GM19025 (cell line): ENCODE measurements around the gene SPSB2.
"Not testable (repeated sequence)": the region's sequence is repeated elsewhere in the genome, so short reads cannot be mapped to it uniquely, and the experiment has no call there.

Experiments
- ATAC-seq: cut with Tn5 transposase; IDR thresholded peaks from one replicate; pipeline ENCODE4 v1.9.1; 2021; ENCODE audit warnings: mild to moderate bottlenecking, low read depth, moderate library complexity; ENCODE audit not compliant: unreplicated experiment

SPSB2 gene

DNA sequence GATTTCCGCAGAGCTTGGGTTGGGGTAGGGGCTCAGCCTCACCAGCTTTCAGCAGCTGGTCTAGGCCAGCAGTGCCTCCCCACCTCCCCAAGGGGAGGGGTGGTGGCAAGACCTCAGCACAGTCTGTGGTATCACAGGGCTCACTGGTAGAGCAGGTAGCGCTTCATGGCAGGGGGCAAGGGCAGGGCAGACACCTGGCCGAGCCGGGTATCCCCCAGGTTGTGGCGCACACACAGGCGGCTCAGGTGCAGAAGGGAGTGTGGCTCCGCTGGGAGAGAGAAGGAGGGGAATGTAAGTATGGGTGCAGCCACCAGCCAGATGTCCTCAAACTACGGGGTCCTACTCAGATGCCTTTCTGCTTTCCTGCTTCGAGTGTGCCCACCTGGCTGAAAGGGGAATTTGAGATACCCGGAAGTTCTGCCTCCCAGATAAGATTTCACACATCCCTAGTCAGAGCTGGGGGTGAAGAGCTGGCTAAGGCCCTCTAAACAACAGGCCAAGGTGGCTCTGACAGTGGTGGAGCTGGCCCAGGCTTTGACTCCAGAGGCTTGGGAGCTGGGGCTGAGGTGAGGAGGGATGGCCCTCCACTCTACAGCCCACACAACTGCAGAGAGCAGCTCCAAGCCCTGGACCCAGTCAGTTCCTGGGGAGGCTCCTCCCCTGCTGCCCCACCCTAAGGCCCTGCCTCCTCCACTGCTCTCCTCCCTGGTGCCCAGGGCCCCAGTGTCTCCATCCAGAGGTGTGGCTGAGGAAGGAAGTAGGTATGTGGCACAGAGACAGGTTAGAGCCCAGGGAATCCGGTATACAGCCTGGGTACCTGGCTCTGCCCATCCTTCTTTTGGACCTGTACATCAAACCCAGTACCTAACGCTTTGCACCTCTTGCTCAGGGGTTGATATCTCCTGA lies 1.8 kb downstream of the SPSB2 start:
- ATAC-seq: no peak

GRCh38 chr12:6870304-6870703 lies 2.8 kb downstream of the SPSB2 start:
- ATAC-seq: not testable (repeated sequence)

GRCh38 chr12:6869049-6870021 lies 3.8 kb downstream of the SPSB2 start:
- ATAC-seq: no peak

DNA sequence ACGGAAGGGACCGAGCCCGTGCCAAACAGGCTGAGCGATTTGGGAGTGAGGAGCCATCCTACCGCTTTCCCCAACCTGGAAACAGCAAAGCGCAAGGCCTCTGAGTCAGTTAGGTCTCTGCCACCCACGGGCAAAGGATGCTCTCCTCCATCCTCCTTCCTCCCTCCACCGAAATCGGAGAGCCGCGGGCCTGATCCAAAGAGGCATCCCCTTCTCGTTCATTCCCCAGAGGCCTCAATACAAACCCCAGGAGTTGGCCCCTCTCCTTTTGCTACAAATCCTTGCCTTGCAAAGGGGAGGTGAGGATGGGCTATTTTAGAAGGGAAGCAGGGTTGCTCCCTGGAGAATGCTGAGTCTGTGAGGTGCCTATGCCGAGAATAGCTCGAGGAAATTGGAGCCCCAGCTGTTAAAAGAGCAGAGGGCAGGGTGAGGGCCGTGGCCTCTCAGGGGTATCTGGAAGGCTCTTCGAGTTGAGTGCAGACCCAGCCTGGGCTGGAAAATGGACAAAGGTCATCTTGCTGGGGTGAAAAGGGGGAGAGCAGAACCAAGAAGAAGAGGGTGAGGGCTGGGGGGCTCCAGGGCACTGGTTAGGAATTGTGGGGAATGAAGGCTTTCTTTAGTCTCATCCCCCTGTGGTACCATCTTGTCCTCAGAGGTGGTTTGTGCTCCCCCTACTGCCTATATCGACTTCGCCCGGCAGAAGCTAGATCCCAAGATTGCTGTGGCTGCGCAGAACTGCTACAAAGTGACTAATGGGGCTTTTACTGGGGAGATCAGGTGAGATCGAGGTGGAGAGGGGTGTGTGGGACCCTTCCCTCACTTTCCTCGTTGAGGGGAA lies 4.7 kb downstream of the SPSB2 start:
- no peak for ATAC-seq

DNA sequence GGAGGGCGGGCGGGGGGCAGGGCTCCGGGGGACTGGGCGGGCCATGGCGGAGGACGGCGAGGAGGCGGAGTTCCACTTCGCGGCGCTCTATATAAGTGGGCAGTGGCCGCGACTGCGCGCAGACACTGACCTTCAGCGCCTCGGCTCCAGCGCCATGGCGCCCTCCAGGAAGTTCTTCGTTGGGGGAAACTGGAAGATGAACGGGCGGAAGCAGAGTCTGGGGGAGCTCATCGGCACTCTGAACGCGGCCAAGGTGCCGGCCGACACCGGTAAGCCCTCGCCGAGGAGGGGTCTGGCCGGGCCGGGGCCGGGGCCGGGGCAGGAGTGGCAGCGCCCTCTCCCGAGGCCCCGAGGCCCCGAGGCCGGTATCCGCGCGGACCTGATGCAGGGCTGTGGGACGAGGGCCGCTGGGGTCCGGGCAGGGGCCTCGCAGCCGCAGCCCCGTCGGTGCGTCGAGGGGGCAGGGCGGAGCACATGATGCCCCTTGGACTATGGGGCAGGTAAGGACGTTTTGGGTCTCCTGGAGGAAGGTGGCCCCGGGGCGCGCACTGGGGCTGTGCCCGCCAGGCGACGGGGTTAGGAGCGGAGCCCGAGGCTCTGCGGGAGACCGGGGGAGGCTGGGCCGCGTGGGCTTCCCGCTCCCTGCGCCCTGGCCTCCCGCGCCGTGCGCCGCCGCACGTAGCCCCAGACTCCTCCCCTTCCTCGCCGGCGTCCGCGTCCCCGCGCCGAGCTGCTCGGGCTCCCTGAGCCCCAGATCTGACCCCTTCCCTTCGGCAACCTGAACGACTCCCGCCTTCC lies 5.5 kb downstream of the SPSB2 start, which contains the start of gene TPI1:
Gene TPI1, plus strand, starts transcription at position 119 of the 798 bp plus-strand sequence. Its CDS starts 36 bp downstream, at position 155.
- ATAC-seq: peak; percentile 51

- peak; percentile 8 for ATAC-seq
Measured at GRCh38 chr12:6866920-6867412, 6.1 kb downstream of the SPSB2 start.

GRCh38 chr12:6866163-6866919 lies 6.8 kb downstream of the SPSB2 start:
- no peak for ATAC-seq

DNA sequence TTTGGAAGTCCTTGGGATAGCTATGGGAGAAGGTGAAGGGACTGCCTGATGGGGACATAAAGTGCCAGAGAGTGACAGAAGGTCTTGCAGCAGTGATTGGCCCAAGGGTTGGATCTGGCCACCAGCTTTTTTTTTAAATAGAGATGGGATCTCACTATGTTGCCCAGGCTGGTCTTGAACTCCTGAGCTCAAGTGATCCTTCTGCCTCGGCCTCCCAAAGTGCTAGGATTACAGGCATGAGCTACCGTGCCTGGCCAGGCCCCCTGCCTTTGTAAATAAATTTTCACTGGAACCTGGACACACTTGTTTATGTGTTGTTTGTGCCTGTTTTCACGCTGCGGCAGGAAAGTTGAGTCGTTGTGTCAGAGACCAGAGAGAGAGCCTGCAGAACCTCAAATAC lies 7.8 kb downstream of the SPSB2 start:
- ATAC-seq: not testable (repeated sequence)

DNA sequence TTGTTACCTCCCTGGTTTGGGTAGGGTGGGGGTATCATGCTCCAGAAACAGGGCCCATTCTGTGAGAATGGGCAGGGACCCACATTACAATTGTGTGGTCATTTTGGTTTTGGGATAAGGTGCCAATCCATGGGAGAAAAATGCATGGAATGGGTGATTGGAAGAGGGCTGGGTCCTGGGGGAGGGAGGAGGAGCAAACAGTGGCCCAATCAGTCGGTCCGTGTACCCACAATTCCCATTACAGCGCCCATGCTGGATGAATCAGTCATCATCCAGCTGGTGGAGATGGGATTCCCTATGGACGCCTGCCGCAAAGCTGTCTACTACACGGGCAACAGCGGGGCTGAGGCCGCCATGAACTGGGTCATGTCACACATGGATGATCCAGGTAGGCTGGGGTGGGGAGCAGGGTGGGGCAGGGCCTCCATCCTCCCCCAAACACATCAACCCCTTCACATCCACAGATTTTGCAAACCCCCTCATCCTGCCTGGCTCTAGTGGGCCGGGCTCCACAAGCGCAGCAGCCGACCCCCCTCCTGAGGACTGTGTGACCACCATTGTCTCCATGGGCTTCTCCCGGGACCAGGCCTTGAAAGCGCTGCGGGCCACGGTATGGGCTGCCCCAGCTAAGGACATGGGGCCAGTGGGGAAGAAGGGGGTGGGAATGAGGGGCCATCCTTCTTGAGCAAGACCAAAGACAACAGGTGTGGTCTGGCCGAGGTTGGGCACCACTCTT lies 9.3 kb downstream of the SPSB2 start:
- ATAC-seq: no peak

- ATAC-seq: no peak
Measured at GRCh38 chr12:6863033-6863432, 10.1 kb downstream of the SPSB2 start.

DNA sequence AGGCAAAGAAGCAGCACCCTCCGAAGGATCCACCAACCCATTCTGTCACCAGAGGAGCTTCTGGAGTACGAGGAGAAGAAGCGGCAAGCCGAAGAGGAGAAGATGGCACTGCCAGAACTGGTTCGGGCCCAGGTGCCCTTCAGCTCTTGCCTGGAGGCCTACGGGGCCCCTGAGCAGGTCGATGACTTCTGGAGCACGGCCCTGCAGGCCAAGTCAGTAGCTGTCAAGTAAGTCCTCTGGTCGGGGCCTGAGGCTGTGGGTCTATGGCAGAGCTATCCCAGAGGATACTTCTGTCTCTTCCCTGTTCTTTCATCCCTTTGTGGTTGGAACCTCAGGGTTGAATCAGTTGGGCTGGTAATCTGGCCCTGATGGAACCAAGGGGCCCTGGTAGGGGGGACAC lies 11.7 kb downstream of the SPSB2 start:
- ATAC-seq: no peak

GRCh38 chr12:6860942-6861341 lies 12.2 kb downstream of the SPSB2 start:
- ATAC-seq: no peak

DNA sequence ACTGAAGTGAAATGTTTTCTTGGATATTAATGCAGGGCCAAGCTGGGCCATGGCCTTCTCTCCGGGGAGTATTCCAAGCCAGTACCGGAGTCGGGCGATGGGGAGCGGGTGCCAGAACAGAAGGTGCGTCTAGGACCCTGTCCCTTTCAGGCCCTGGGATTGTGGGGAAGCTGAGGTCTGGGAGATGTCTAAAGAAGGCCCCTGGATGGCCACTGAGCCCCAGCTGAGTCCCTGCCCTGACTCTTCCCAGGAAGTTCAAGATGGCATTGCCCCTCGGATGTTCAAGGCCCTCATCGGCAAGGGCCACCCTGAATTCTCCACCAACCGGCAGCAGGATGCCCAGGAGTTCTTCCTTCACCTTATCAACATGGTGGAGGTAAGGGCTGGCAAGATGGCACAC lies 13.0 kb downstream of the SPSB2 start:
- ATAC-seq: no peak

DNA sequence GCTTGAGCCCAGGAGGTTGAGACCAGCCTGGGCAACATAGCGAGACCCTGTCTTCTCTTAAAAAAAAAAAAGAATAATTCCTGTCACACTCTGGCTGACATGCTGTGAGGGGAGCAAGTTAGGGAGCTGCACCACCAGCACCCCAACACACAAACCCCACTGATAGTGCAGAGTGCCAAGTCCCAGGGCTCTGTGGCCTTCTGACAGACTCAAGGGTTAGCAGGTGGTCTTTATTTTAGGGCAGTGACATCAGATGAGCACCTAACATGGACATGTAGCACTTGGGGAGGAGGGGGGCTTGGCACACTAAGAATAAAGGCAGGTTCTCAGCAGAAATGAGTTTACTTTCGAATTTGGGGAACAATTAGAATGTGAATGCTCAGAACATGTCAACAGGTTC lies 14.3 kb downstream of the SPSB2 start:
- ATAC-seq: no peak

DNA sequence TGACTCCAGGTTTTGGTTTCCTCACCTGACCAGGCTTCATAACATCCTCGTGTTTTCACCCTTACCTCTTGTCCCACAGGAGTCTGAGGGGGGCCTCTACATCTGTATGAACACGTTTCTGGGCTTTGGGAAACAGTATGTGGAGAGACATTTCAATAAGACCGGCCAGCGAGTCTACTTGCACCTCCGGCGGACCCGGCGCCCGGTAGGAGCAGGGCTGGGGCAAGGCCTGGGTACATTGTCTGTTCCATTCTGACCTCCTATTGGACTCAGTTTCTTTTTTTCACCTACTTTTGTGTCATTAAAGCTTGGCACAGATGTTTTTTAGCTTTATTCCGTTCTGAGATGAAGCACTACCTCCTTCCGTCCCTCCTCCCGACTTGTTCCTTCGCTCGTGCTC lies 17.8 kb downstream of the SPSB2 start:
- ATAC-seq: no peak

- no peak for ATAC-seq
Measured at GRCh38 chr12:6854036-6854435, 19.1 kb downstream of the SPSB2 start.

GRCh38 chr12:6853626-6854025 lies 19.5 kb downstream of the SPSB2 start:
- no peak for ATAC-seq
